HepG2 (cell line): ENCODE data around the gene GRIP1. TPM values are rescaled to one million over a fixed set of nuclear protein-coding genes. Genes with fewer than 3 reads are reported as not detected.

Experiments used
- CEBPB ChIP-seq: IDR thresholded peaks from 2 replicates; pipeline ENCODE4 v1.6.1; 2011; ENCODE audit warnings: low read depth, low read length, improper control_type of control experiment, borderline replicate concordance
- HMG20A ChIP-seq: IDR thresholded peaks from 2 replicates; pipeline ENCODE4 v1.6.1; 2016; ENCODE audit warnings: borderline replicate concordance
- JDP2 ChIP-seq: sonication (generic); formaldehyde crosslinking; IDR thresholded peaks from 2 replicates; pipeline ENCODE4 v1.8.1; 2022; ENCODE audit warnings: missing genetic modification reagents, borderline replicate concordance
- KLF13 ChIP-seq: sonication (generic); formaldehyde crosslinking; IDR thresholded peaks from 2 replicates; pipeline ENCODE4 v1.4.0; 2020; ENCODE audit warnings: mild to moderate bottlenecking, missing genetic modification reagents
- MTA1 ChIP-seq: sonication (generic); formaldehyde crosslinking; IDR thresholded peaks from 2 replicates; pipeline ENCODE4 v1.4.0; 2020; ENCODE audit warnings: missing genetic modification reagents, mild to moderate bottlenecking, borderline replicate concordance
- MYNN ChIP-seq: sonication (generic); formaldehyde crosslinking; IDR thresholded peaks from 2 replicates; pipeline ENCODE4 v1.4.0; 2020; ENCODE audit warnings: mild to moderate bottlenecking, low read depth, missing genetic modification reagents
- PAXIP1 ChIP-seq: sonication (generic); formaldehyde crosslinking; conservative IDR thresholded peaks from 2 replicates; pipeline ENCODE4 v1.4.0; 2020; ENCODE audit warnings: mild to moderate bottlenecking, missing genetic modification reagents, moderate library complexity
- PLSCR1 ChIP-seq: sonication (generic); formaldehyde crosslinking; IDR thresholded peaks from 2 replicates; pipeline ENCODE4 v1.5.0; 2020; ENCODE audit warnings: missing genetic modification reagents, mild to moderate bottlenecking, borderline replicate concordance
- SMAD1 ChIP-seq: sonication (generic); formaldehyde crosslinking; IDR thresholded peaks from 2 replicates; pipeline ENCODE4 v1.4.0; 2020; ENCODE audit warnings: missing genetic modification reagents, low read depth, mild to moderate bottlenecking, borderline replicate concordance
- SMARCC2 ChIP-seq: fragments of 450-650 bp; IDR thresholded peaks from 2 replicates; pipeline ENCODE4 v1.6.1; 2017; ENCODE audit warnings: antibody characterized with exemption, mild to moderate bottlenecking
- SOX13 ChIP-seq, 3 experiments: fragments of 450-650 bp in 1 of 3; sonication (generic) in 1 of 3; formaldehyde crosslinking in 1 of 3; IDR thresholded peaks in 2 of 3; conservative IDR thresholded peaks in 1 of 3; 2 replicates each; pipeline versions ENCODE4 v1.5.0 to v1.6.1; 2016 to 2020; ENCODE audit warnings: antibody characterized with exemption in 1 of 3, mild to moderate bottlenecking in 1 of 3, missing compliant biosample characterization in 1 of 3, missing genetic modification reagents in 1 of 3, moderate library complexity in 1 of 3
- polyA plus RNA-seq, 8 experiments: library from polyadenylated mRNA; depleted of rRNA in 3 of 8; stranded (reverse) in 7 of 8; unstranded in 1 of 8; fragments of >200 nt; fragmentation: Illumina TruSeq in 4 of 8; extraction: Trizol in 4 of 8; gene quantifications; 2 replicates each; pipeline versions ENCODE4 v1.2.1 to v1.2.3, GENCODE V29; 2011 to 2016; ENCODE audit warnings: low read depth in 4 of 8, missing spikeins in 1 of 8, mixed read lengths in 1 of 8; ENCODE audit not compliant: insufficient read depth in 1 of 8
- total RNA-seq, 5 experiments: library from RNA; depleted of rRNA; stranded (reverse); fragments of >200 nt; fragmentation: Illumina TruSeq; extraction: Trizol; gene quantifications; 2 replicates each; pipeline ENCODE4 v1.2.3, GENCODE V29; 2016; ENCODE audit warnings: low read depth in 1 of 5

GRIP1 gene
- total and polyA plus RNA-seq, 2 of the 13 experiments (the other 11 are each of a cell fraction or from before 2014, with no cell fraction given) = not detected

- TF ChIP-seq PAXIP1 (CRISPR knock-in tag) (no peak), KLF13 (no peak), JDP2 (no peak), MYNN (CRISPR knock-in tag) (no peak), CEBPB (no peak), SMARCC2 (no peak), SOX13 (IDR thresholded peaks at IDR 0.05) (no peak), SOX13 (CRISPR knock-in tag; conservative IDR thresholded peaks at IDR 0.05 in 1 of 2, IDR thresholded peaks at IDR 0.05 in 1 of 2) (no peak), MTA1 (CRISPR knock-in tag) (no peak), SMAD1 (no peak), HMG20A (no peak), PLSCR1 (CRISPR knock-in tag) (no peak)
These were observed 332.9 kb downstream of the GRIP1 start (continued) for GRCh38 chr12:66345956-66346355.
